Thyroid gland (tissue), 4 donors: Measurements from ENCODE around the gene MTHFR. TPM values are rescaled to one million over a fixed set of nuclear protein-coding genes. Genes with fewer than 3 reads are reported as not detected.
A peak's percentile ranks its signal among the peaks of the same experiment; 100 is the strongest.

ENCODE experiments used
- DNase-seq, 2 donors: peaks; one replicate each; pipeline ENCODE4 v3.0.0-alpha.2; 2019
- H3K27ac ChIP-seq, 3 donors: fragments of 200-600 bp; sonication (generic); 1 replicate in 2 of 3; 2 replicates in 1 of 3; pipeline ENCODE4 v1.5.1; 2016 to 2019; ENCODE audit warnings: mild to moderate bottlenecking in 1 of 3, moderate library complexity in 1 of 3
- H3K27me3 ChIP-seq: fragments of 200-600 bp; sonication (generic); one replicate; pipeline ENCODE4 v1.5.1; 2019
- H3K36me3 ChIP-seq, 2 donors: fragments of 200-600 bp; sonication (generic); one replicate each; pipeline ENCODE4 v1.5.1; 2016 to 2019
- H3K4me1 ChIP-seq, 2 donors: fragments of 200-600 bp; sonication (generic); one replicate each; pipeline ENCODE4 v1.5.1; 2017 to 2019
- H3K4me3 ChIP-seq, 3 donors: fragments of 200-600 bp; sonication (generic); replicated peaks in 1 of 3; 1 replicate in 2 of 3; 2 replicates in 1 of 3; pipeline ENCODE4 v1.5.1; 2016; ENCODE audit warnings: mild to moderate bottlenecking in 1 of 3
- H3K9me3 ChIP-seq: fragments of 200-600 bp; sonication (generic); one replicate; pipeline ENCODE4 v1.5.1; 2017
- CTCF ChIP-seq, 6 experiments: fragments of 200-600 bp in 3 of 6; fragments of 450-650 bp in 3 of 6; sonication (generic) in 3 of 6; IDR thresholded peaks; one replicate each; pipeline ENCODE4 v1.5.1; 2016 to 2019; ENCODE audit warnings: antibody characterized with exemption in 6 of 6, mild to moderate bottlenecking in 2 of 6, inconsistent platforms in 1 of 6, moderate library complexity in 1 of 6
- POLR2A ChIP-seq, 2 donors: fragments of 450-650 bp; IDR thresholded peaks; one replicate each; pipeline ENCODE4 v1.6.1; 2017; ENCODE audit warnings: antibody characterized with exemption in 2 of 2, mild to moderate bottlenecking in 2 of 2, moderate library complexity in 1 of 2
- WGBS, 2 donors: methylation state at CpG; one replicate each; pipeline ENCODE4 v1.1.5; 2017; 5-methylcytosine and 5-hydroxymethylcytosine counted together
- intact Hi-C: fragments of 100-400 bp; cut with DNase I; formaldehyde crosslinking; loops from one replicate; pipeline ENCODE4 v1.15.1; 2023
- total RNA-seq, 4 donors: library from RNA; depleted of rRNA; stranded (reverse); fragments of >200 nt; gene quantifications; one replicate each; pipeline ENCODE4 v1.2.3, GENCODE V29; 2016

MTHFR gene
- total RNA-seq, 4 donors from 2014 or later: 52.8 to 96.9 (median 65.6) TPM

GRCh38 chr1:11765661-11766428, 39.9 kb downstream of the MTHFR start:
- no peaks in the 10 kb centered on the region for H3K36me3 ChIP-seq
- intact Hi-C loops: no loop called here
- TF ChIP-seq POLR2A (IDR thresholded peaks at IDR 0.05) (no peak), CTCF (IDR thresholded peaks at IDR 0.05) (no peak)
- 77 to 87% methylated on average over 6 to 8 of the region's 19 CpGs for WGBS, 2 donors
- H3K4me3 ChIP-seq: no peak overlapping the region
- H3K9me3 ChIP-seq: no peaks in the 10 kb centered on the region
- no peaks in the 10 kb centered on the region for H3K27me3 ChIP-seq
- H3K27ac ChIP-seq: no peak overlapping the region
- no peak for DNase-seq
- peaks cover 0 to 5% of the 10 kb centered on the region in 2 donors for H3K4me1 ChIP-seq

GRCh38 chr1:11764519-11764918, 41.2 kb downstream of the MTHFR start:
- WGBS, 2 donors: 81 to 96% methylated on average over 4 to 5 of the region's 7 CpGs
- no peaks in the 10 kb centered on the region for H3K36me3 ChIP-seq
- intact Hi-C loops: no loop called here
- no peaks in the 10 kb centered on the region for H3K9me3 ChIP-seq
- DNase-seq: no peak
- H3K27me3 ChIP-seq: no peaks in the 10 kb centered on the region
- peaks cover 0 to 5% of the 10 kb centered on the region in 2 donors for H3K4me1 ChIP-seq
- TF ChIP-seq POLR2A (IDR thresholded peaks at IDR 0.05): no peak
- no peak for TF ChIP-seq CTCF (IDR thresholded peaks at IDR 0.05)
- H3K4me3 ChIP-seq: no peak overlapping the region
- H3K27ac ChIP-seq: no peak overlapping the region

- intact Hi-C loops: no loop called here
- peak in 1 of 2 donors; percentile 19 for DNase-seq
- no peak for TF ChIP-seq POLR2A (IDR thresholded peaks at IDR 0.05)
- H3K27ac ChIP-seq: no peak overlapping the region
- no peak overlapping the region for H3K4me3 ChIP-seq
- WGBS, 2 donors: 36 to 52% methylated on average over 1 to 3 of the region's 3 CpGs
- no peaks in the 10 kb centered on the region for H3K27me3 ChIP-seq
- H3K9me3 ChIP-seq: no peaks in the 10 kb centered on the region
- peaks cover 0 to 5% of the 10 kb centered on the region in 2 donors for H3K4me1 ChIP-seq
- H3K36me3 ChIP-seq: no peaks in the 10 kb centered on the region
These were observed 41.6 kb downstream of the MTHFR start for GRCh38 chr1:11764115-11764514.

- H3K27me3 ChIP-seq: no peaks in the 10 kb centered on the region
These were observed 43.8 kb downstream of the MTHFR start, which contains the start of gene C1orf167 for GRCh38 chr1:11761988-11762406. Gene C1orf167 (plus strand): TSS chr1:11762193. CDS start chr1:11764401, 2,208 bp downstream.

GRCh38 chr1:11761285-11761684, 44.5 kb downstream of the MTHFR start:
- 90 to 95% methylated on average over 5 to 6 of the region's 6 CpGs for WGBS, 2 donors
- TF ChIP-seq POLR2A (IDR thresholded peaks at IDR 0.05): no peak
- no peak for TF ChIP-seq CTCF (IDR thresholded peaks at IDR 0.05)
- H3K4me1 ChIP-seq: peaks cover 0 to 5% of the 10 kb centered on the region in 2 donors
- H3K27me3 ChIP-seq: no peaks in the 10 kb centered on the region
- H3K27ac ChIP-seq: no peak overlapping the region
- no peaks in the 10 kb centered on the region for H3K9me3 ChIP-seq
- H3K36me3 ChIP-seq: no peaks in the 10 kb centered on the region
- intact Hi-C loops: no loop called here
- no peak overlapping the region for H3K4me3 ChIP-seq
- no peak for DNase-seq

More at GRCh38 chr1:11761988-11762406, 43.8 kb downstream of the MTHFR start, which contains the start of gene C1orf167:
- Histone ChIP-seq H3K4me3 (no peak within 1 kb of the TSS), H3K27ac (no peak within 1 kb of the TSS), H3K4me1 (peaks cover 0 to 5% of the 10 kb centered on the region in 2 donors), H3K36me3 (no peaks in the 10 kb centered on the region), H3K9me3 (no peaks in the 10 kb centered on the region)
- WGBS, 2 donors: 10 to 23% methylated on average over 3 to 7 of the region's 29 CpGs
- no peak for TF ChIP-seq CTCF (IDR thresholded peaks at IDR 0.05)
- TF ChIP-seq POLR2A (IDR thresholded peaks at IDR 0.05): no peak
- intact Hi-C loops: no loop called here
- peak; percentile 12 to 18 for DNase-seq
